HCT116 (cell line): ENCODE data around the gene BLOC1S3. TPM values are rescaled to one million over a fixed set of nuclear protein-coding genes. Genes with fewer than 3 reads are reported as not detected.
A peak's percentile ranks its signal among the peaks of the same experiment; 100 is the strongest.

Experiments used
- ATAC-seq: fragments of 200-7000 bp; cut with Tn5 transposase; 2 replicates; pipeline ENCODE4 v1.9.1; 2020; ENCODE audit warnings: mild to moderate bottlenecking, moderate library complexity
- BruUV-seq: library from RNA; stranded (reverse); fragments of 400-500 nt; replicated peaks from 2 replicates; lab custom pipeline; 2021; lab: Mats Ljungman, UMichigan
- CTCF ChIA-PET: fragments of 300-600 bp; sonication (Branson Sonifier 250); formaldehyde crosslinking; loops from one replicate; lab custom pipeline; 2021; ENCODE audit warnings: antibody characterized with exemption; lab: Charles Lee
- POLR2A ChIA-PET: fragments of 300-600, 350-600 bp; sonication (Branson Sonifier 250); formaldehyde crosslinking; loops from one replicate; lab custom pipeline; 2021; ENCODE audit warnings: antibody characterized with exemption; lab: Charles Lee
- RAD21 ChIA-PET, 2 experiments: fragments of 300-600 bp; sonication (Branson Sonifier 250); formaldehyde crosslinking; loops; one replicate each; lab custom pipeline; 2023; ENCODE audit warnings: low total read pairs in 2 of 2; ENCODE audit not compliant: uncharacterized antibody in 2 of 2, unreplicated experiment in 2 of 2, low non-redundant PET in 1 of 2; lab: Charles Lee
- DNase-seq: peaks from one replicate; pipeline ENCODE4 v3.0.0-alpha.2; 2010; ENCODE audit warnings: low read depth, low spot score
- H2AFZ ChIP-seq: fragments of 200-600 bp; shearing (Covaris generic), sonication (generic); 2 replicates; pipeline ENCODE4 v1.6.1; 2017; ENCODE audit warnings: low read depth, mixed run types, mixed read lengths, antibody characterized with exemption, low read length; ENCODE audit not compliant: poor library complexity, severe bottlenecking
- H3K27ac ChIP-seq: 2 replicates; pipeline ENCODE4 v1.5.1; 2012; ENCODE audit warnings: low read depth, low read length
- H3K27me3 ChIP-seq: fragments of 200-600 bp; sonication (generic); 2 replicates; pipeline ENCODE4 v1.6.1; 2016; ENCODE audit warnings: mixed run types, low read length, mixed read lengths; ENCODE audit not compliant: insufficient read depth
- H3K36me3 ChIP-seq, 2 experiments: fragments of 200-500 bp in 1 of 2; fragments of 200-600 bp in 1 of 2; sonication (Bioruptor generic) in 1 of 2; sonication (generic) in 1 of 2; 2 replicates each; pipeline versions ENCODE4 v1.5.1 to v1.6.1; 2014 to 2016; ENCODE audit warnings: low read length in 2 of 2, inconsistent platforms in 1 of 2, mixed read lengths in 1 of 2, mixed run types in 1 of 2; ENCODE audit not compliant: insufficient read depth in 2 of 2, control insufficient read depth in 1 of 2
- H3K4me1 ChIP-seq, 2 experiments: fragments of 200-600 bp in 1 of 2; sonication (generic) in 1 of 2; 2 replicates each; pipeline versions ENCODE4 v1.5.1 to v1.6.1; 2012 to 2017; ENCODE audit warnings: low read length in 2 of 2, inconsistent platforms in 1 of 2, mild to moderate bottlenecking in 1 of 2, mixed read lengths in 1 of 2, mixed run types in 1 of 2, moderate library complexity in 1 of 2; ENCODE audit not compliant: insufficient read depth in 2 of 2, control insufficient read depth in 1 of 2
- H3K4me2 ChIP-seq: fragments of 200-600 bp; sonication (generic); 2 replicates; pipeline ENCODE4 v1.6.1; 2017; ENCODE audit warnings: mixed run types, low read length, mixed read lengths
- H3K4me3 ChIP-seq, 2 experiments: fragments of 200-600 bp in 1 of 2; sonication (generic) in 1 of 2; replicated peaks in 1 of 2; 2 replicates each; pipeline ENCODE4 v1.5.1; 2011 to 2016; ENCODE audit warnings: low read length in 2 of 2, control low read depth in 1 of 2, low read depth in 1 of 2, mild to moderate bottlenecking in 1 of 2, mixed read lengths in 1 of 2, mixed run types in 1 of 2
- H3K79me2 ChIP-seq: fragments of 200-600 bp; sonication (generic); 2 replicates; pipeline ENCODE4 v1.6.1; 2017; ENCODE audit warnings: mild to moderate bottlenecking, mixed run types, low read length, moderate library complexity, mixed read lengths; ENCODE audit not compliant: insufficient read depth
- H3K9ac ChIP-seq: fragments of 200-600 bp; sonication (generic); 2 replicates; pipeline ENCODE4 v1.6.1; 2016; ENCODE audit warnings: low read length, mixed read lengths
- H3K9me2 ChIP-seq: fragments of 200-600 bp; sonication (generic), shearing (Covaris generic); 2 replicates; pipeline ENCODE4 v1.6.1; 2017; ENCODE audit warnings: mixed run types, mild to moderate bottlenecking, moderate library complexity; ENCODE audit not compliant: insufficient read depth
- H3K9me3 ChIP-seq, 2 experiments: fragments of 200-500 bp in 1 of 2; fragments of 200-600 bp in 1 of 2; sonication (Bioruptor generic) in 1 of 2; sonication (generic) in 1 of 2; 2 replicates each; pipeline ENCODE4 v1.6.1; 2014 to 2017; ENCODE audit warnings: low read length in 2 of 2, mixed read lengths in 2 of 2, inconsistent platforms in 1 of 2, low read depth in 1 of 2, mild to moderate bottlenecking in 1 of 2, mixed run types in 1 of 2, moderate library complexity in 1 of 2; ENCODE audit not compliant: control insufficient read depth in 1 of 2, insufficient read depth in 1 of 2
- H4K20me1 ChIP-seq: fragments of 200-600 bp; sonication (generic), shearing (Covaris generic); 2 replicates; pipeline ENCODE4 v1.6.1; 2017; ENCODE audit warnings: mixed run types, mild to moderate bottlenecking, moderate library complexity; ENCODE audit not compliant: insufficient read depth
- ATF3 ChIP-seq: IDR thresholded peaks from 2 replicates; pipeline ENCODE4 v1.6.1; 2012
- CBX3 ChIP-seq: IDR thresholded peaks from 2 replicates; pipeline ENCODE4 v1.6.1; 2012; ENCODE audit warnings: low read depth
- CEBPB ChIP-seq: IDR thresholded peaks from 2 replicates; pipeline ENCODE4 v1.6.1; 2012; ENCODE audit warnings: low read depth
- CTCF ChIP-seq, 3 experiments: fragments of 200-600 bp in 1 of 3; sonication (generic) in 1 of 3; IDR thresholded peaks in 2 of 3; conservative IDR thresholded peaks in 1 of 3; 2 replicates each; pipeline ENCODE4 v1.5.1; 2012 to 2017; ENCODE audit warnings: low read depth in 2 of 3, low read length in 2 of 3, antibody characterized with exemption in 1 of 3, borderline replicate concordance in 1 of 3, control low read depth in 1 of 3, mild to moderate bottlenecking in 1 of 3, mixed read lengths in 1 of 3, mixed run types in 1 of 3, moderate library complexity in 1 of 3; ENCODE audit not compliant: insufficient read depth in 1 of 3
- EGR1 ChIP-seq: IDR thresholded peaks from 2 replicates; pipeline ENCODE4 v1.6.1; 2012; ENCODE audit warnings: low read depth
- ELF1 ChIP-seq: IDR thresholded peaks from 2 replicates; pipeline ENCODE4 v1.6.1; 2012; ENCODE audit warnings: low read depth, borderline replicate concordance
- EZH2 ChIP-seq: fragments of 200-600 bp; sonication (generic); IDR thresholded peaks from 2 replicates; pipeline ENCODE4 v1.6.1; 2017; ENCODE audit warnings: antibody characterized with exemption, mixed run types
- EZH2phosphoT487 ChIP-seq: fragments of 200-600 bp; IDR thresholded peaks from 2 replicates; pipeline ENCODE4 v1.6.1; 2018; ENCODE audit warnings: antibody characterized with exemption, borderline replicate concordance
- FOSL1 ChIP-seq: IDR thresholded peaks from 2 replicates; pipeline ENCODE4 v1.6.1; 2012; ENCODE audit warnings: low read depth
- JUND ChIP-seq: IDR thresholded peaks from 2 replicates; pipeline ENCODE4 v1.6.1; 2012
- POLR2A ChIP-seq: IDR thresholded peaks from 2 replicates; pipeline ENCODE4 v1.7.0; 2011; ENCODE audit warnings: borderline replicate concordance; ENCODE audit not compliant: insufficient read depth, insufficient read length; ENCODE audit errors: extremely low read depth
- POLR2AphosphoS5 ChIP-seq: IDR thresholded peaks from 2 replicates; pipeline ENCODE4 v1.6.1; 2011; ENCODE audit warnings: mild to moderate bottlenecking, low read depth, low read length, moderate library complexity
- REST ChIP-seq: IDR thresholded peaks from 2 replicates; pipeline ENCODE4 v1.6.1; 2012; ENCODE audit warnings: low read depth
- SIN3A ChIP-seq: IDR thresholded peaks from 2 replicates; pipeline ENCODE4 v1.6.1; 2012; ENCODE audit warnings: low read depth
- SP1 ChIP-seq: IDR thresholded peaks from 2 replicates; pipeline ENCODE4 v1.6.1; 2012; ENCODE audit warnings: low read depth
- SRF ChIP-seq: IDR thresholded peaks from 2 replicates; pipeline ENCODE4 v1.6.1; 2012; ENCODE audit warnings: low read depth
- TCF7L2 ChIP-seq: IDR thresholded peaks from 2 replicates; pipeline ENCODE4 v1.7.0; 2011; ENCODE audit warnings: borderline replicate concordance, inconsistent platforms; ENCODE audit not compliant: insufficient read depth, insufficient read length; ENCODE audit errors: extremely low read depth
- ZBTB33 ChIP-seq: IDR thresholded peaks from 2 replicates; pipeline ENCODE4 v1.6.1; 2011; ENCODE audit warnings: mild to moderate bottlenecking, low read length, moderate library complexity; ENCODE audit not compliant: insufficient replicate concordance; ENCODE audit errors: extremely low read depth
- ZFX ChIP-seq: fragments of 450-650 bp; IDR thresholded peaks from 2 replicates; pipeline ENCODE4 v1.6.1; 2017
- ZNF274 ChIP-seq: fragments of 200-500 bp; sonication (Bioruptor generic); IDR thresholded peaks from 2 replicates; pipeline ENCODE4 v1.6.1; 2014; ENCODE audit warnings: mild to moderate bottlenecking, low read depth, low read length, inconsistent platforms
- intact Hi-C: fragments of 100-400 bp; cut with micrococcal nuclease; formaldehyde crosslinking; loops from 2 replicates; pipeline ENCODE4 v1.10.0; 2022
- total RNA-seq: library from RNA; stranded (reverse); gene quantifications from one replicate; pipeline ENCODE4 v1.2.1, GENCODE V29; 2021; ENCODE audit not compliant: unreplicated experiment

The BLOC1S3 gene
- total RNA-seq, 1 experiment from 2014 or later: 12.2 TPM

GRCh38 chr19:45180936-45181335 lies 2.4 kb downstream of the BLOC1S3 start:
- no TSS peak for BruUV-seq
- CTCF ChIA-PET: no interaction called here
- TF ChIP-seq SP1 (no peak), SIN3A (no peak), EZH2phosphoT487 (no peak), CTCF (IDR thresholded peaks at IDR 0.05 in 2 of 3, conservative IDR thresholded peaks at IDR 0.05 in 1 of 3; ENCODE audit: borderline replicate concordance in 1 of 3, insufficient read depth in 1 of 3, low read depth in 2 of 3, low read length in 2 of 3) (no peak), POLR2A (no peak), ATF3 (no peak), EZH2 (no peak), CEBPB (no peak), FOSL1 (no peak), JUND (no peak), CBX3 (no peak), ZFX (no peak), TCF7L2 (no peak), REST (no peak), EGR1 (no peak), ZNF274 (no peak), ZBTB33 (no peak), SRF (no peak), ELF1 (no peak), POLR2AphosphoS5 (no peak)
- no peak overlapping the region for H3K4me3 ChIP-seq
- H2AFZ ChIP-seq: no peak overlapping the region
- H3K9me3 ChIP-seq: no peaks in the 10 kb centered on the region
- H3K79me2 ChIP-seq: peaks cover 10% of the 10 kb centered on the region
- peaks cover 14 to 25% of the 10 kb centered on the region in 2 experiments; a peak in 3 of 4 replicates for H3K4me1 ChIP-seq
- ATAC-seq: no peak
- DNase-seq: no peak
- H4K20me1 ChIP-seq: no peaks in the 10 kb centered on the region
- H3K9me2 ChIP-seq: no peaks in the 10 kb centered on the region
- H3K27me3 ChIP-seq: no peaks in the 10 kb centered on the region
- RAD21 ChIA-PET: no interaction called here
- 0 out of 2 replicates have a peak overlapping the region, but pooled peaks have one; percentile 5 for H3K27ac ChIP-seq
- no peak overlapping the region for H3K9ac ChIP-seq
- intact Hi-C loops: loop anchor here (10.0 kb wide), 1 partner anchor 64 kb away; the partner anchor contains the start of gene EXOC3L2
- H3K4me2 ChIP-seq: no peak overlapping the region; the same call in 1 of the 2 replicates
- H3K36me3 ChIP-seq: no peaks in the 10 kb centered on the region
- POLR2A ChIA-PET: no interaction called here
